ENCODE results near the gene PLEKHG5. TPM values are rescaled to one million over a fixed set of nuclear protein-coding genes. Genes with fewer than 3 reads are reported as not detected.
A peak's percentile ranks its signal among the peaks of the same experiment; 100 is the strongest.

Gene PLEKHG5
- total RNA-seq, 1 donor from 2014 or later: 24.5 TPM

- DNase-seq: peak; percentile 48
These were observed 15.9 kb downstream of the PLEKHG5 start for GRCh38 chr1:6475381-6476133.

DNA sequence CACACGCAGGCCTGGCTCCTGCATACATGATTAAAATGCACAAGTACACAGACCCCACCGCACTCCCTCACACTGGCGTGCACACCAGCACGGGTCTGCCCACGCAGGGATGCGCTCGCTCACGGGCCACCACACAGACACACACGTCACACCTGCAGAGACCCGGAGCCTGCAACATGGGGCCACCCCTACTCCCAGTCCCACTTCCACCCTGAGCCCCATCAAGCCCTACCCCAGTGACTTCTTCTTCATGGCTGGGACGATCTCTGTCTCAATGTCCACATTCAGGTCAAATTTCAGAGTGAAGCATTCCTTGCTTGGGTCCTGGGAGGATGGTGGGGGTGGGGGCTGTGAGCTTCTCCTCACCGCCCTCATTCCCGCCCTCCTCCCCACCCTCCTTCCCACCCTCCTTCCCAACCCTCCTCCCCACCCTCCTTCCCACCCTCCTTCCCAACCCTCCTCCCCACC is 16.6 kb downstream of the PLEKHG5 start:
- DNase-seq: no peak

DNA sequence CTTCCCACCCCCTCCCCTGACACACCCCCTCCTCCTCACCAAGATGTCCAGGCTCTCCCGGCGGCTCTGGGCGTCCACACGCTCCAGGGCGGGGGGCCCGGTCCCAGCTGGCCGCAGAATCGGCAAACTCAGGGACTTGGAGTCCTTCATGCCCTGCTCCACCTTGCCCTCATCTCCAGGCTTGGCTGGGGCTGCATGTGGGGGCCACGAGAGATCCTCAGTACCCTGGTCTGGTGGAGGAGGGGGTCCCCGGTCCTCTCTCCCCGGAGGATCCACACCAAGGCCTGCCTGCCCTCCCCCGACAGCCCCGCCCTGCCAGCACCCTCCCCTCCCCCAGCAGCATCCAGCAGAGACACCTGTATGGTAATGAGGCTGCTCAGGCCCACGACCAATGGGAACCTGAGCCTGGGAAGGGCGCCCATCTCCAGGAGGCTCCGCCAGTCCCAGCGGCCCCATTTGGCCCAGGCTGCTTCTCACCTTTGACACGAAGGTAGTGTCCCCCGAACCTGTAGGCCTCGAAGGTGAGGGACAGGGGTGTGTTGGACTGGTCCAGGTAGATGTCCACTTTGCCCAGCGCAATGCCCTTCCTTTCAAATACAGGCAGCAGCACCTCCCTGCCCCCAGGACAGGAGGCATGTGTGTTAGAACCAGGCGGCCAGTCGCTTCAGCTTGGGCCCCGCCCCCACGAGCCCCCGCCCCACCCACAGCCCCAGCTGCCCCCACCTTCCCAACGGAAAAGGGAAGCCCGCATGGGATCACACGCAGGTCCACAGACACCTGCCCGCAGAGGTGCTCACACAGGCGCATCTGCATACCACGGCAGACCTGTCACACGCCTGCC is 17.3 kb downstream of the PLEKHG5 start:
- no peak for DNase-seq

DNA sequence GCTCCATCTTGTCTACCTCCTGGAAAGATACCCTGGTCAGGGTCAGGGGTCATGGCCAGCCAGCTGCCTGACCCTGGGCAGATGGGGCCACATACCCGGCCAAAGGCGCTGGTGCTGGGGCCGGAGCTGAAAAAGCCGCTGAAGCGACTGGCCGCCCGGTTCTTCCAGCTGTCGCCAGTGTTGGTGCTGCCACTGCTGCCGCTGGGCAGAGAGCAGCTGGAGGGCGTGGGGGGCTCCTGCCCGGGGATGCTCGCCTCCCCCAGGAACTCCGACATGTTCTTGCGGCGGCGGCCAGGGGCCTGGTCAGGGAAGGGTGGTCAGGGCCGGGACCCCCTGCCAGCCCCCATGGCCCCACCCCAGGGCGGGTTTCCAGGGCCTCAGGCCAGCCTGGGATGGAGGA is 18.3 kb downstream of the PLEKHG5 start:
- DNase-seq: no peak

- no peak for DNase-seq
These were observed 19.1 kb downstream of the PLEKHG5 start for GRCh38 chr1:6472391-6472790.

DNA sequence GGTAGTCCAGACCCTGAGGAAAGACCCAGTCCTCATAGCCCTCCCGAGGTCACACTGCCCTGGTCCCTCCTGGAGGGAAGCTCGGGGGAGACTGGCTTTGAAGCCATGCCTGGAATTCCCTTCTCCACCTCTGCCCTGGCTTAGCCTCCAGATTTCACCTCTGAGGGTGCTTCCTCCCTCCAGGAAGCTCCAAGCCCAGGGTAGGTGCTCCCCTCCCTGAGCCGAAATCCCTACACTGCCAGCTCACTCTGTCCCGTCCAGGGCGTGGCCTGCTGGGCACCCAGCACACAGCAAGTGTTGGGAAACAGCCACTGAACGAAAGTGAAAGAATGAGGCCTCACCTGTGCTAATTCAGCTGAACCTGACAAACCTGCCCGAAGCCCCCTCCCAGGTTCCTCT is 19.5 kb downstream of the PLEKHG5 start:
- no peak for DNase-seq

DNA sequence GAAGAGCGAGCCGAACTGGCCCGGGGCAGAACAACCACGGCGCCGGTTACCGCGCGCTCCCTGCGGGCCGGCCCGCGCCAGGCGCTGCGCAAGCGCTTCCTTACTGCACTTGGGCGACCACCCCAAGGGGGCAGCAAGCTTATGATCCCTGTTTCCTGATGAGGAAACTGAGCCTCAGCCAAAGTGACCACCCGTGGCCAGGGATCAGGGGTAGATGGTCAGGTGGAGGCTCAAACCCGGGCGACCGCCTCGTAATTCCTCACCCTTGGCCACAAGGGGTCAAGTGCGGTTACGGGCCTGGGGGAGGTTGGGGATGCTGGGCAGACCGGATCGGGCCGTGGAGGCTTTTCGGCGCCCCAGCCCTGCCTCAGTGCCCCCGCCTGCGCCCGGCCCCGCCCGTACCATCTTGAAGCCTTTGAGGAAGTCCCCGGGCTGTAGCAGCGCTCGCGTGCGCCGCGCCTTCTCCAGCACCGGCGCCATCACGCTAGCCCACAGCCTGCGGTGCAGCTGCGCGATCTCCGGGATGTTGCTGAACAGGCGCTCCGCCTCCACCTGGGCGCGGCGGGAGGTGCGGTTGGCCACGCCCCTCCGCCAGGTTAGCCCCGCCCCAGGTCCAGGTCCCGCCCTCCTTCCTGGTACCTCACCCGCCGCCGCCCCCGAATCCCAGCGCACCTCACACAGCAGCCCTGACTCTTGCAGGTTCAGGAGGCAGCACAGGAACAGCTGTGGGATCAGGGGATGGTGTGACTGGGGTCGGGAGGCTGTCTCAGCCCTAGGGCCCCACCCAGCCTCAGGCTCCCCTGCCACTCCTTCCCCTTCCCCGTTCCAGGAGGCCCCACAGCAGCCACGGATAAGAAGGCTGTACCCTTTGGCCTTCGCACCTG is 20.1 kb downstream of the PLEKHG5 start:
- DNase-seq: no peak

DNA sequence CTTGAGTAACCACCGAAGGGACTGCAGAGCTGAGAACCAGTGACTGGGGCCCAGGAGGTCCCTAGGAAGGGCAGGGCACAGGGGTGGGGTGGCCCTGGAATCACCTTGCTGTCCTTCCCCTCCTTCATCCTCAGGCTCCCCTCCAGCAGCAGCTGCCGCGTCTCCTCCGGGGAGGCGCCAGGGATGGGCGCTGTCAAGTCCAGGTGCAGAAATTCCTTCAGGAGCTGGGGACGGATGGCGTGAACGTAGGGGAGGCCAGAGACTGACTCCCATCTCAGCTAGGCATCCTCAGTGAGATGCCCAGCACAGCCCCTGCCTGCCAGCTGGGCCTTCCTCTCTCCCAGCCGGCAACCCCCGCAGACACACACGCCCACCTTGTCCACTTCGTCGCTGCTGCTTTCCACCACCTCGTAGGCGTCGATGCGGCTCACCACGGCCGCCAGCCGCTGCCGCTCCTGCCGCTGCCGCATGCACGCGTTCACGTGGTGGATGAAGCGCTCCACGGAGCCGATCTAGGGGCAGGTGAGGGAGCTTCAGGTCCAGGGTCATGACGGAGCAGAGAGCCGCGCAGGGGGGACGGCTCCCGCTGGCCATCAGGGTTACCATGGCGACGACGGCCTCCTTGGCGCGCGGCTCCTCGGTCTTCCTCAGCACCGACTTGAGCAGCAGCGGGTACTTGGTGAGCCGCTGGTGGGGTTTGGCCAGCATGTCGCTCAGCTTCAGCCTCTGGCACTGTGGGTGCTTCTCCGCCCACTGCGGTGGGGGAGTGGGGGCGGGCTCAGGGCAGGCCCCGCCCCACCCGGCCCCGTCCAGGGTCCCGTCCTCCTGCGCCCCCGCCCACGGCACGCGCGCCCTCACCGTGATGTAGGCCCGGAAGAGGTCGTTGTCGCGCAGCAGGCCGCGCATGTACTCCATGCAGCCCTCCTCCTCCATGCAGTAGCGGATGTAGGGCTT is 21.1 kb downstream of the PLEKHG5 start:
- no peak for DNase-seq

DNA sequence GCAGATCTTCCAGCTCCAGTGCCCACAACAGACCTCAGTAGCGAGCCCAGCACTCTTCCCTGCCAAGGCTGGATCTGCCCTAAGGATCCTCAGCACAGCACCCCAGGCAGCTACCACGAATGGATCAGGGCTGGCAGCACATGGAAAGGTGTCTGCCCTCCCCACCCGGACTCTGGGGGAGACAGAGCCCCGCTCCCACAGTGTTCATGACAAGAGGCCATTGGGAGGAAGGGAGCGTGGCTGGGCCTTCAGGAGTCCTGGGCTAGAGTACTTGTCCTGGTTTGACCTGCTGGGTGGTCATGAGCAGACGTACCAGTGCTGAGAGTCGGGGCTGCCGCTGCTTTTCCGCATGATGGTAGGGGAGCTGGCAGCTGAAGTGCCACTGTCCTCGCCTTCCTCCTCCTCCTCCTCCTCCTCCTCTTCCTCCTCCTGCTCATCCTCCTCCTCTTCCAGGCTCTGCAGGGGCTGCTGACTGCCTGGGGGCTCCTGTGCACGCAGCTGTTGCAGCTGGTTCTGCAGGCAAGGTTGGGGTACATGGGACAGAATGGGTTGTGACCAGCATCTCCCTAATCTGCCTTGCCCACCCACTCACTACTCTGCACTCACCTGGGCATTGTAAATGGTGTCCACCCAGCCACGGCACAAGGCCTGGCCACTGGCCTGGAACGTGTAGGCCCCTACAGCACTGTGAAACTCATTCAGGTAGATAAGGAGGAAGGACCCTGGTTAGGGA is 22.6 kb downstream of the PLEKHG5 start:
- DNase-seq: no peak

GRCh38 chr1:6467744-6468688 is 23.5 kb downstream of the PLEKHG5 start:
- DNase-seq: no peak

GRCh38 chr1:6467224-6467623 is 24.2 kb downstream of the PLEKHG5 start:
- DNase-seq: no peak

DNA sequence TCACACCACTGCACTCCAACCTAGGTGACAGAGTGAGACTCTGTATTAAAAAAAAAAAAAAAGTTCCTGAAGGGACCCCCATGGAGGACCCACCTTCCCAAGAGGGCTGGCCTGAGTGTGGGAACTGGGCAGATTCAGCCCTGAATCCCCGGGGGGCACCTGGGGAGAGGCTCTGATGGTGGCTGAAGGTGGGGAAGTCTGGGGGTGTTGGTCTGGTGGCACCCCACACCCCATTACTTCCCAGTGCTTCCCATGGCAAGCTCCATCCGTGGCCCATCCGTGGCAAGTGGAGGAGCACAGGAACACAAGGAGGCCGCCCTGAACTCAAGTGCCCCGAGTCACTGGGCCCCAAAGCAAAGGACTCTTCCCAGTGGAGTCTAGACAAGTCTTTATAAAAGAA is 24.7 kb downstream of the PLEKHG5 start:
- DNase-seq: no peak

DNA sequence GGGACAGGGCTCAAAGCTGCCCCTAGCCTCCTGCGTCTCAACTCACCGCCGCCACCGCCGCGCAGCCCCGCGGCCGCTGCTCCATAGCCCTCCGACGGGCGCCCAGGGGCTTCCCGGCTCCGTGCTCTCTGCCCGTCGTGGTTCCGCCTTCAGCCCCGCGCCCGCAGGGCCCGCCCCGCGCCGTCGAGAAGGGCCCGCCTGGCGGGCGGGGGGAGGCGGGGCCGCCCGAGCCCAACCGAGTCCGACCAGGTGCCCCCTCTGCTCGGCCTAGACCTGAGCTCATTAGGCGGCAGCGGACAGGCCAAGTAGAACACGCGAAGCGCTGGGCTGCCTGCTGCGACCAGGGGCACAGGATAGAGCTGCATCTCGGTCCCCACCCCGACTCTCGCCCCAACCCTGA is 25.4 kb downstream of the PLEKHG5 start, which contains the start of gene TNFRSF25:
TNFRSF25 (minus strand) TSS at position 151 of the 400 bp plus-strand sequence; CDS start at position 85, 66 bp downstream.
- no peak for DNase-seq

DNA sequence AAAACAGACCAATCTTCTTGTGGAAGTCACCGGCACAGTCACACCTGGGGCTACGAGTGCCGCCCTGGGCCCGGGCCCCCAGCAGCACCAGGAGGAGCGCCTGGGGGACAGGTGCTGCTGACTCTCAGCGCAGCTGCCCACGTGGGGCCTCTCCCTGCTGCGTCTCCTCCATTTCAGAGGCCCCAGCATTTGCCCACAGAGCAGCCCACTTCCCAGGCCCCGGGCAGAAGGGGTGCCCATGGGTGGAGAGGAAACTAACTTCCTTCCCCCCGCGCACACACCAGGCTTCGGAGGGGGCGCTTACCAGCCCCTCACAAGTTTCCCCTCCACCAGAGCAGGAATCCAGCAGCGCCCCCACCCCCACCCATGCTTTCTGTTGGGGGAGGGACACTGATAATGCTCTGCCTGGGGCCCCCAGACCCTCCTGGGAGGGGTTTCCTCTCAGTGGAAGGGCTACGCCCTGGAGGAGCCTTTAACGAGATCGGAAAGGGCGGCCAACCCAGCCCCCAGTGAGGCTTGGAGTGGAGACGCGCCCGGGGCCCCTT is 25.9 kb downstream of the PLEKHG5 start:
- DNase-seq: no peak

- no peak for DNase-seq
These were observed 26.6 kb downstream of the PLEKHG5 start for GRCh38 chr1:6464915-6465314.

DNA sequence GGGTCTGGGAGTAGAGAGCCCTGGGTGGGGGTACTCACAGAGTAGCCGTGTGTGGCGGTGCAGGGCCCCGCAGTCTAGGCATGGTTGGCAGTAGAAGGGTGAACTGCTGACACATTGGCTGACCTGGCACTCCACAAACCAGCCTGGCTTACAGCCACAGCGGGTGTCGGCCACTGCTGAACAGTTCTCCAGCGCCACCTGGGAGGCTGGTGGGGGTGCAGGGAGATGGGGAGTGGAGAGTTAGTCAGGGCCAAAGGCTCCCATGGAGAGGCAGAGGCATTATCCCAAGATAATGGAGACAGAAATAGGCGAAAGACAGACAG is 27.0 kb downstream of the PLEKHG5 start:
- no peak for DNase-seq

GRCh38 chr1:6463120-6463412 is 28.4 kb downstream of the PLEKHG5 start:
- DNase-seq: no peak

DNA sequence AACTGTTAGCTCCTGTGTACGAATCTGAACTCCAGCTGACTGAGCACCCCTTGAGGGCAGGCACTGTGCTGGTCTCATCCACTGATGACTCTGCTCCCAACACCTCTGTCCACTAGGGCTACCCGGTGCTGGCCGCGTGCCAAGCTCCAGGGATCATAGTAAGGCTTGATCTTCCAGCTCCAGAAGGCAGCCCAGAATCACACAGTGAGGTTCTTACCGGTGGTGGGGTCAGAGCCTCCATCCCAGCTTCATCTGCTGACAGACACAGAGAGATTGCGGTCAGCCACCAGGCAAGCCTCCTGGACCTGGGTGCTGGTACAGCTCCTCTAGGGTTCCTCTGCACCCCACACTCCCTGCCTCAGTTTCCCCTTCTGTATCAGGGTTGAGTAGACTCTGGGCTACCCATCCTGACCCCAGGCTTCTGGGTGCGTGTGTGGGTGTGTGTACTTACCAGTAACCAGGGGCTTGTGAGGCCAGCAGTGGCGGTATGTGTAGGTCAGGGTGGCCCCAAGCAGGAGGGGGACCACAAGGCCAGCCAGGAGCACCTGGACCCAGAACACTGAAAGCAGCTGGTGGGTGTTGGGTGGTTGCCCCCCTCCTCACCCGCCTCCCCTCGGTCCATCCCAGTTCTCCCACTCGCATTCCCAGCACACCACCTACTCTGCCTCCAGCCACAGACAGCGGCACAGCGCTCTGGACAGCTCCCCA is 28.9 kb downstream of the PLEKHG5 start:
- no peak for DNase-seq
